ENCODE results near the gene NUS1.
"Not testable (repeated sequence)": the region's sequence is repeated elsewhere in the genome, so short reads cannot be mapped to it uniquely, and the experiment has no call there.

NUS1 gene

DNA sequence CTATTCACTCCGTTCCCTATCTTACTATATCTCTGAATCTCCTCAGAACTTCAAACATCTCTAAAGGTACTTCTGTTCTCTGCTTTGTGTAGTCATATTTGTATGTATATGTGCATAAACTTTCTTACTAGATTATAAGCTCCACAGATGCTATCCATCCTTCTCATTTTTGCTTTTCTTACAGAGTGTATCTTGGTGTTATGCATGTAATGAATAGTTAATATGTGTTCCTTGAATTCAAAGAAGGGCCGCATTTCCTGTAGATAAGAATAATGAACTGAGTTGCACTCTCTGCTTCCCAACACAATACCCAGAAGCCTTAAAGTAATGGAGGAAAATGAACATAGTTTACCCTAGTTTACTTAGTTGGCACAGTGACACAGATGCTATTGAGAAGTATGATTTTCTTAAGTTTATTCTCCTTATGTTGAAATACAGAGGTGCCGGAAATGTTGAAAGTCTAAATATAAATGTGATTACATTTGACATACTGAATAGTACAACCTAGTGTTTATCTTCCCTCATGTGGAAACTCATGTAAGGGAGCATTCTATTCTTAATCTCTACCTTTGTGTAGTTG, 6.0 kb downstream of the NUS1 start:
- H3K27ac ChIP-seq, result no peak overlapping the region
- TF ChIP-seq CTCF (IDR thresholded peaks at IDR 0.05), result no peak
- TF ChIP-seq ZFX (IDR thresholded peaks at IDR 0.05; ENCODE audit: borderline replicate concordance), result no peak

DNA sequence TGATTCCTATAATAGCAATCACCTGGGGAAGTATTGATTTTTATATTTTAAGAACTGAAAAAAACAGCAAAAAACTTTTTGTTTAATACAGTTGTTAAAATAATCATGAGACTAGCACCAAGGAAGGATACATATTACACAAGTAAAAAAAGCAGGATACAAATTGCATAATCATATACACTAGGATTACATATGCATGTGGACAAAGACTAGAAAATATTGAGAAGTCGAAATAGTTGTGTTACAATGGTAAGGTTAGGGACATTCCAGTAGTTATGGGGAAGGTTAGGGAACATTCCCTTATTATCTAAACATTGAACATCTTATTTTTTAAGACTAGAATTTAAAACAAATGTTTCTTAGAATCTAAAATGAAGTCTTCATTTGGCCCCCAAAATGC, 9.5 kb downstream of the NUS1 start:
- TF ChIP-seq ZFX (IDR thresholded peaks at IDR 0.05; ENCODE audit: borderline replicate concordance) (no peak), CTCF (IDR thresholded peaks at IDR 0.05) (no peak)
- no peak overlapping the region for H3K27ac ChIP-seq

GRCh38 chr6:117685359-117685758, 10.1 kb downstream of the NUS1 start:
- H3K27ac ChIP-seq, result no peak overlapping the region
- TF ChIP-seq CTCF (IDR thresholded peaks at IDR 0.05) (no peak), ZFX (IDR thresholded peaks at IDR 0.05; ENCODE audit: borderline replicate concordance) (no peak)

DNA sequence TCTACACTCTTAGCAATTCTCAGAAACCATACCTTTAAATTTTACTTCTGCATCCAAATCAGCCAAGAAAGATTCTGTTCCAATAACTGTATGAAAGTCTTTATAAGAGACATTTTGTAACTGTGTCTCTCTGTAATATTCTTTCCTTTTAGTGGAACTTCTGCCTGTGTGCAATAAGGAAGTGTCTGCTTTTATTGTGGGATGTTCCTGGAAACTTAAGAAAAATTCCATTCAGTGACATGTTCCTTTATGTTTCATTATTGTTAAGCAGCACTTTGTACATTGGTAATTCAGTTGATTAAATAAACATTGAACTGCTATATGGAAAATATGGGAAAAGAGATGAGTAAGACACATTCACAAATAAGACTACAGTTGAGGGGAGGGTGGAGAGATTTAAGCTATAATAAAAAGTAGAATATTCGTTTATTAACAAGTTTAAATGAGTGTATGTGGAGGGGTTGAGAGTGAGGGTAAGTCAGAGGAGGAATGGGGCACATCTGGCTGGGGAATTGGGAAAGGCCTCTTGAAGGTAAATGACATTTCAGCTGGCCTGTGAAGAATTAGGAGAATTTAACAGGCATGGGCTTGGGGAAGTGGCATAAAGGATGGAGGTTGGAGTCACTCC, 11.9 kb downstream of the NUS1 start:
- no peak overlapping the region for H3K27ac ChIP-seq
- no peak for TF ChIP-seq ZFX (IDR thresholded peaks at IDR 0.05; ENCODE audit: borderline replicate concordance)
- no peak for TF ChIP-seq CTCF (IDR thresholded peaks at IDR 0.05)

DNA sequence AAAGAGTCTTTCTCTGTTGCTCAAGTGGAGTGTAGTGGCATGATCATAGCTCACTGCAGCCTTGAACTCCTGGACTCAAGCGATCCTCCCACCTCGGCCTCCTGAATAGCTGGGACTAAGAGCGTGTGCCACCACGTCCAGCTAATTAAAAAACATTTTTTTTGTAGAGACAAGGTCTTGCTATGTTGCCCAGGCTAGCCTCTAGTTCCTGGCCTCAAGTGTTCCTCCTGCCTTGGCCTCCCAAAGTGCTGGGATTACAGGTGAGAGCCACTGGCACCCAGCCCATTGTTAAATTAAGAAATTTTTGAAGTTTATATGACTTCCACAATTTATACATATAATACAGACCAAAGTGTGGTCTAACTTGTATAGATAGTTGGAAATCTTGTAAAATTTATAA, 14.3 kb downstream of the NUS1 start:
- H3K27ac ChIP-seq, result not testable (repeated sequence)

DNA sequence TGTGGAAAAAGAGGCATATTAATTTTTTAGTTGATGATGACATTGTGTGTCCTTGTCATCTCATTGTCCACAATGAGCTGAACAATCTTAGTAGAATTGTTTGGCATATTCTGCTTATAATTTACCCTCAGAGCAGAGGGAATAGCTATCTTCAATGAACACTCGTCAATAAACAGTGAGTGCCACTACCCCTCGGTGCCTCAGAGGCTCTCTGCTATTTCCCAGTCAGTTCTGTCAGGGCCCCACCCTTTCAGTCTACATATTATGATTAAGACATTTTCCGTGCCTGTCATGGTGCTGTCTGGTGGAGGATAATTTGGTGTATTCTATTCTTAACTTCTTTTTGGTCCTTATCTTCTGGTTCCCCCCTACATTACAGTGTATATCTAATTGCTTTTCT, 31.2 kb downstream of the NUS1 start:
- no peak for TF ChIP-seq CTCF (IDR thresholded peaks at IDR 0.05)
- no peak for TF ChIP-seq ZFX (IDR thresholded peaks at IDR 0.05; ENCODE audit: borderline replicate concordance)
- H3K27ac ChIP-seq, result no peak overlapping the region

DNA sequence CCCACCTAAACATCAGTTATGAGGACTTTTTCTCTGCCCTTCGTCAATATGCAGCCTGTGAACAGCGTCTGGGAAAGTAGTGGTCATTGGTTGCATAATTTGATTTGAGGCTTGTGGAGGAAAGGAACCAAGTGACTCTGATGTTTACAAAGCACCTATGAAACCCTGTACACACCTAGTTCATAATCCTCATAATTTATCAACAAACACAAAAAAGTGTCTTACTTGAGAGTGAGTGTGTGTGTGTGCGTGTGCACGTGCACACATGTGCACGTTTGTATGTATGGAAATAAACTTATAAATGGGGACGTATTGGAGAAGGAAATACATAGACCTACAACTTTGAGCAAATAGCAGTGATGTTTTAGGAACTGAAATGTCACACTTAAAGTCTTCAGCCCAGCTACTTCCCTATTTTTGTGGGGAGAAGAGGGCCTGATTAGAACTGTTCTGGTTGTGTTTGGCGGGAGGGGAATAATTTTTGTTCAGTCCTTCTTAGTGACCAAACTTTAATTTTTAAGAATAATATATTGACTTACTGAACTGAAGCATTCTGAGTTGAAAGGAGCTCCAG, 31.8 kb downstream of the NUS1 start:
- H3K27ac ChIP-seq, result not testable (repeated sequence)

DNA sequence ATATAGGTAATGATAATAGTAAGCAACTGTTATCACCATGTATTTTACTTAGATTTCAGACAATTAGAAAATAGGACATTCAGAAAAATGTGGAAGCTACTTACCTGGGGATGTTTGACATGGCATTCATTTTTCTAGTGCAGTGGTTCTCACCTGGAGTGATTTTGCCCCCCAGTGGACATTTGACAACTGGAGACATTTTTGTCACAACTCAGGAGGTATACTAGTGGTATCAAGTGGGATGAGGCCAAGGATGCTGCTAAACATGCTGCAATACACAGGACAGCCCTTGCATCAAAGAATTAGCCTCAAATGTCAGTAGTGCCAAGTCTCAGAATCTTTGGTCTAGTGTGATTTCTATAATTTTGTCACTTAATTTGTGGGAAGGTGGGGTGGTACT, 36.1 kb downstream of the NUS1 start:
- TF ChIP-seq CTCF (IDR thresholded peaks at IDR 0.05), result 0 out of 2 replicates have a peak, but pooled peaks have one; percentile 13
- TF ChIP-seq ZFX (IDR thresholded peaks at IDR 0.05; ENCODE audit: borderline replicate concordance), result no peak
- H3K27ac ChIP-seq, result no peak overlapping the region
